NCI-H748 (cell line): ENCODE measurements around the gene PSMD10.

Experiments
- DNase-seq: peaks from one replicate; lab custom pipeline; 2025; ENCODE audit not compliant: unreplicated experiment; lab: John Stamatoyannopoulos, UW

Gene PSMD10, protein sequence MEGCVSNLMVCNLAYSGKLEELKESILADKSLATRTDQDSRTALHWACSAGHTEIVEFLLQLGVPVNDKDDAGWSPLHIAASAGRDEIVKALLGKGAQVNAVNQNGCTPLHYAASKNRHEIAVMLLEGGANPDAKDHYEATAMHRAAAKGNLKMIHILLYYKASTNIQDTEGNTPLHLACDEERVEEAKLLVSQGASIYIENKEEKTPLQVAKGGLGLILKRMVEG

GRCh38 chrX:108091264-108091877 lies at the start of gene PSMD10, which contains the start of gene ATG4A:
Gene PSMD10 (minus strand): TSS chrX:108091542. CDS start chrX:108091520, 22 bp downstream.
Gene ATG4A (plus strand): TSS chrX:108091778. CDS start chrX:108091827, 49 bp downstream.
- peak; percentile 97 for DNase-seq

DNA sequence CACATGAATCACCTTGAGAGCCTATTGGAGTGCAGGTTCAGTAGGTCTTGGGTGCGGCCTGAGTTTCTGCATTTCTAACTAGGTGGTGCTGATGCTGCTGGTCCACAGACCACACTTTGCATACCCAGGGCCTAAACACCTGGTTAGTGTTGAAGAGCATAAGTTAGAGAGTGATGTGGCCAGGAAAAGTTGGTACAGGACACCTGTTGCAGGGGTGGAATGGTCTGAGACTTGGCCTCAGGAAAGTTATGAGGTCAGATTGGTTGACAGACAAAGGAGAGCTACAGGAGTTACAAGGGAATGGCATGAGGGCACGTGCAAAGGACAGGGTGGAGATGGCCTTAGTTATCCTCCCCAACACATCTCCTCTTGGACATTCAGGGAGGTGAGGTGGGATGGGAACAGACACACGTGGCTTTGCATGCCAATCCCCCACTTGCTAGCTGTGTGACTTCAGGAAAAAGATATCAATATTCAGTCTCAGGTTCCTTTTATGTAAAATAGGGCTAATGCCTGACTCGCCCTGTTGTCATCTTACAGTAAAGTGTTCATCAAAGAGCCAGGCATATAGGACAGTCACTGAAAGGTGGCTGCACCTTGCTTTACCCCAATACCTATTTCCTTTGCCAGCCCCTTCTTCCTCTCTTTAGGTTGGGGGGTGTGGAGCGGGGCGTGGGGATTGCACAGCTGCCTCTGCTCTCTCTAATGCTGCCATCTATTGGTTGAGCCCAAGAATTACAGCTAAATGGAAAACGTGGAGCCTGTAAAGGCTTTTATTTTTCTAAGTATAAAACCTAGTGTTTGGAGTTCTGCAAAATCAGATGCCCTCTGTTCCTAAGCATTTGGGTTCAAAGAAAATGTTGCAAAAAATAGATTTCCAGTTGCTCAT lies 47.7 kb upstream of the PSMD10 start:
- no peak for DNase-seq

DNA sequence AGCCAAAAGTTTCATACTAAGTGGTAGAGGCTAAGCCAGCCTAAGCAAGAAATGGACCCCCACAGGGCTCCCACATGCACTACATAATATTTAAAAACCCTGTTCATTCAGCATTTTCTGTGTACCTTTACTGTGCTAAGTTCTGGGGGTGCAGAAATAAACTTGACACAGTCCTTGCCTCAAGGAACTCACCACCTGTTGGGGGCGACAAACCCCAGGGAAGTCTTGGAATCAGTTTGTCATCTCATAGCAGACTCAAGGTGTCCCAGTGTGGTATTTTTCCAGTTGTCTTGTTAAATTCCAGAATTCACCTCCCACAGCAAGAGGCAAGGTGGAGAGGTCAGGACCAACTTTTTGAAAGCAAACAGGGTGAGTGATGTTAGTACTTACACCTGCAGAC lies 43.4 kb upstream of the PSMD10 start:
- DNase-seq = no peak

DNA sequence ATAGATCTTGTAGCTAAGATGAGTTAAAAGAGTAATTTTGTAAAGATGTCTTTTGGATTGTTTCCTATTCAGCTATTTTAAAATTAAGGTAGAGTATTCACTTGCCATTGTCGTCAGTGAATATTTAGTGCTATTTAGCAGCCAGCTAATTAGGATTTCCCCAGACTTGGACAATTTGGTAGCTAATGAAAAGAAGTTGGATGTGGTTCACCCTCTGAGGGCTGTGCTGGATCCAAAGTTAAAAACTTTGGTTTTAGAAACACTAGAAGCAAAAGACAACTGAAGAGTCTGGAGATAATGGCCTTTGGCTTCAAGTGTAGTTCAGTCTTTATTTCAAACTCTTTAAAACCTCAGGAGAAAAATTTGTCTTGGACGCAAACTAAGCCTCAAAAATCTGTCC lies 41.5 kb upstream of the PSMD10 start:
- no peak for DNase-seq

DNA sequence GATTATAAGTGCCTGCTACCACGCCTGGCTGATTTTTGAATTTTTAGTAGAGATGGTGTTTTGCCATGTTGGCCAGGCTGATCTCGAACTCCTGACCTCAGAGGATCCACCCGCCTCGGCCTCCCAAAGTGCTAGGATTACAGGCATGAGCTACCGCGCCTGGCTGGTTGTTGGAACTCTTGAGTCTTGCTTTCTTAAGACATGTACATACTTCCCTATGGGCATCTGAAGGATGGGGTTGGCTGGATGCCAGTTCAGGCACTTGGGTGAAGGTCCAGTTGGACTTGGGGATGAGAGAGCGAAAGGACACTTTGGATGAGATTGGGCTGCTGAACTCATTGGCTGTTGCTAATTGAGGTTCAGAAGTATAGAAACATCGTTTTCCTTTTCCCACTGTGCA lies 40.7 kb upstream of the PSMD10 start:
- no peak for DNase-seq

- no peak for DNase-seq
Observed at GRCh38 chrX:108131471-108131870, 40.1 kb upstream of the PSMD10 start.

GRCh38 chrX:108130889-108131288 lies 39.5 kb upstream of the PSMD10 start:
- DNase-seq = no peak

- no peak for DNase-seq
Observed at GRCh38 chrX:108127152-108127551, 35.8 kb upstream of the PSMD10 start.

GRCh38 chrX:108126661-108127060 lies 35.3 kb upstream of the PSMD10 start:
- DNase-seq = no peak

GRCh38 chrX:108123591-108124366 lies 32.4 kb upstream of the PSMD10 start:
- DNase-seq = no peak

GRCh38 chrX:108122748-108123147 lies 31.4 kb upstream of the PSMD10 start:
- no peak for DNase-seq

DNA sequence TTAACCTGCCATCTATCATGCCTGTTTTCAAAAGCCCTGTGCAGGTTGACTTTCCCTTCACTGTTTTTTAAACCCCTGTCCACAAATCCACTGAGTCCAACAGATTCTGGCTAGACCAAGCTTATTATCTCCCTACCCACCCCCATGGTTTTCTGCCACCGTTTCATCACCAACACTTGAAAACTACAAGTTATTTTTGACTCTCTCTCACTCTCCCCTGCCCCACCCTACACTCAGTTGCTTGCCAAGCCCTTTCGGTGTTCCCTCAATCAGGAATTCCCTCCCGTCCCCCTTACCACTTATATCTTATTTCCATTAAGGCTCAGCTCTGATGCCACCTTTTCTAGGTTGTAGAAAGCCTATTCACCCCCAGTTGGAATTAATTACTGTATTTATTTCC lies 29.9 kb upstream of the PSMD10 start:
- DNase-seq = no peak

- no peak for DNase-seq
Observed at GRCh38 chrX:108117988-108118387, 26.6 kb upstream of the PSMD10 start.

DNA sequence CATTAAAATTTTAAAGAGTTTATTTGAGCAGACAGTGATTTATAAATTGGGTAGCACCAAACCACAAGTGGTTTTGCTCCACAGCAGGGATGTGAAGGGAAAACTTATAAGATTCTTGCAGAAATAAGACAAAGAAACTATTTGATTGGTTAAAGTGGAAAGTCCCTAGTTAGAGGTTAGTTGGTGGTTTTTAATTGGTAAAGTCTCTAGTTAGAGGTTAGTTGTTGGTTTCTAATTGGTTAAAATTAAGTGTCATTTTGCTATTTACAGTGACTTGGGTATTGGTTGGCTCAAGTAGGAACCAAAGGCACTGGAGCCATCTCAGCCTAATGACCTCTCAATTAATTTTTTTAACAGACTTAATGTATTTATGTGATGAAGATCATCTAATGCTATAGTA lies 23.2 kb upstream of the PSMD10 start:
- no peak for DNase-seq

DNA sequence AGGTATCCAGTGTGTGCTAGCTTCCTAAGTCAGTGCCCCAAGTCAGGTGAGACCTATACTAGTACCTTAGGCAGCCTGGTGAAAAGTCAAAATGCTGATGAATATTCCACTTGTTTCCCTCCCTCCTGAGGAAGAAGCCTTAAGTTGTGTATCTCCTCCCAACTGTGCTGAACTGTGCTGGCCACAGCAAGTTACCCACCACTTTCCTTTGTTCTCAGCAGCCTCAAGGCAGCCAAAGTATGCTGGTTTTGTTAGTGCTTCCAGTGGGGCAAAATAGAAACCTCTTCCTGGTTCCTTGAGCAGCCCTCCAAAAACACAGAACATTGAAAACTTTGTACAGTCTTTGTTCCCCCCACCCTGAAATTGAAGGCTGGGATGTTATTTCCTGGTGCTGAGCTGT lies 14.1 kb upstream of the PSMD10 start:
- no peak for DNase-seq

DNA sequence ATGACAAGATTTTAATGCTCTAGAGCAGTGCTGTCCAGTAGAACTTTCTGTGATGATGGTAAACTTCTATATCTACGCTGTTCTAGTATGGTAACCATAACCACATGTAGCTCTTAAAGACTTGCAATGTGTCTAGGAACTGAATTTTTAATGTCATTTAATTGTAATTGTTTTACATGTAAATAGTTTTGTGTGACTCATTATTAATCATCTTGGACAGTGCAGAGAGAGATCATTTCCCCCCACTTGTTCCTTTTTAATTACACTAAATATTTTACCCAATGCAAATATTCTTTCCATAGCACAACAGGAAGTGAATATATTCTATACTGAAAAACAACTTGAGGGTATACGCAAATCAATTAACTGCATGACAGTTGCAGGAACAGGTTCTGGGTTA lies 6.0 kb upstream of the PSMD10 start:
- no peak for DNase-seq

DNA sequence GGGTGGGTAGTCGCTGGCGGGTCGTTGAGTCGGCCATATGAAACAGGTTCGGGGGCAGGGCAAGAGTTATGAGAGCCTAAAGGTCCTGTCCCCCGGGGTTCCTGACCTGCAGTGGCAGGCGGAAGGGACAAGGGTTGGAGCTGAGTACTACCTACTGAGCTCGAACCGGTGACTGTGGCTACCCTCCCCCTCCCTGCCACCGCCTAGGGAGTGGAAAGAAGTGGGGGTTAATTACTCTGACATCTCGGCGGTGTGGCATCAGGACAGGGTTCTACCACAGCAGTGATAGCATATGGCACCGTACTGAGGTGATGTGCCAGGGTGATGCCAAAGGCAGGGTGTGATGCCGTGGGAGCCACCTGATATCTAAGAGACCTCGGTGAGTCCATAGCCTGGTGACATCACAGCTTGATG lies 543 bp upstream of the PSMD10 start:
- DNase-seq = no peak

DNA sequence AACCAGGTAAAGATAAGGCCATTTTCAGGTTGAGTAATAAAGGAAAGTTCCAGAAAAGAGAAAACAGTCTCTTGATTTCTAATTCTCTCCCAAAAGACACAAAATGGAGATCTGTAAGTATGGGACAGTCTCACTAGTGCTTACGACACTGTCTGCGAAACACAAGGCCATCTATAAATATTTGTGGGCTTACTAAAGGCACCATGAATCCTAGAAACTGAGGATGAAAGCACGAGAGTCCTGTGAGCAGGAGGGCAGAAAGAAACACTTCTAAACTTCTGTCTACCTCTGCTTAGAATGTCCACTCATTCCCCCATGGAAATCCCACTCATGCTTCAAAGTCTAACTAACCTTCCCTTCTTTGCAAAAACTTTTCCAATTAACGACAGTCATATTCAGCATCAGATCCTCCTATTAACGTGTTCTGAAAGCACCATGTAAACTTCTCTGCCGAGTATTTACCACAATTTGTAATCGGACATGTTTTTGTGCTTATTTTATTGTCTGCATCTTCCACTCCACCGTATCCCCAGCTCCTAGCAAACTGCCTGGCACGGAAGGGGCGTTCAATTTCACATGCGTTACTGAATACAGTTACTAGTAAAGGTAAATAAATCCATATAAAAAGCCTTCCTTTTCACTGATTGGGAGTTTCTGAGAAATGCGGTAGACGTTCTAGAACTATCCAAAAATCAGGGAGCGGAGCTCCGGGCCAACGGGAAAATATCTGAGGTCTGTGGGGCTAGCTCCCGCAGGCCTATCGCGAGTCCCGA lies 665 bp downstream of the PSMD10 start:
- DNase-seq = no peak

DNA sequence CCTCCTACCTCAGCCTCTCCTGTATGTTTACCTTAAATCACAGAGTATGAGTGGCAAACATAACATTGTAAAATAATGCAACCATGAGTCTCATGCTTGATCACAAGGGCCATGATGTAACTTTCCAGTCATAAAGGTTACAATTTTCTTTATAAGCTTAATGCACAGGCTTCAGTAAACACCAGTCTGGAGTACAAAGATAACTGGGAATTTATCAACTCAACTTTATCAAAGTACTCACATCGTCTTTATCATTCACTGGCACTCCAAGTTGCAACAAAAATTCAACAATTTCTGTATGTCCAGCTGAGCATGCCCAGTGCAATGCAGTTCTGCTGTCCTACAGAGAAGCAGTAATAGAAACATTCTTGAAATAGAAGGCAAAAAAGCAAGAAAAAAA lies 2.8 kb downstream of the PSMD10 start:
- DNase-seq = no peak

DNA sequence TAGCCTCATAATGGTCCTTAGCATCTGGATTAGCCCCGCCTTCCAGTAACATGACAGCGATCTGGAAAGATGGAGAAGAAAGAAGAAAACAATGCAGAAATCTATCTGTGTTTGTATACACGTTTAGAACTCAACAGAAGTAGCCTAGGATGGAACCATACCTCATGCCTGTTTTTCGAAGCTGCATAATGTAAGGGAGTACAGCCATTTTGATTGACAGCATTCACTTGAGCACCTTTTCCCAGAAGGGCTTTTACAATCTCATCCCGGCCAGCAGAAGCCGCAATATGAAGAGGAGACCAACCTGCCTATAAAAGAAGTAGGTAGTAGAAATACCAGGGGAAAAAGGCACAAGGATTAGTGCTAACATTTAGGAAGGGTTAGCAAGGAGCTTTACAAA lies 3.5 kb downstream of the PSMD10 start:
- no peak for DNase-seq
